Liver (tissue), 9 donors: Measurements from ENCODE around the gene LRRC46. TPM values are rescaled to one million over a fixed set of nuclear protein-coding genes. Genes with fewer than 3 reads are reported as not detected.

Experiments used
- DNase-seq: peaks from one replicate; pipeline ENCODE4 v3.0.0-alpha.2; 2017; ENCODE audit warnings: low spot score
- H3K27ac ChIP-seq, 2 donors: one replicate each; pipeline ENCODE4 v1.7.0; 2013; ENCODE audit warnings: inconsistent platforms in 2 of 2, low read length in 2 of 2, control low read depth in 1 of 2, low read depth in 1 of 2, mild to moderate bottlenecking in 1 of 2
- H3K27me3 ChIP-seq, 4 donors: one replicate each; pipeline versions ENCODE4 v1.6.1 to v1.7.0; 2013; ENCODE audit warnings: low read length in 3 of 4, inconsistent platforms in 1 of 4, mild to moderate bottlenecking in 1 of 4, moderate library complexity in 1 of 4; ENCODE audit not compliant: control insufficient read depth in 4 of 4, insufficient read depth in 4 of 4
- H3K36me3 ChIP-seq, 4 donors: one replicate each; pipeline versions ENCODE4 v1.6.1 to v1.7.0; 2013; ENCODE audit warnings: low read length in 3 of 4, mild to moderate bottlenecking in 3 of 4, low read depth in 1 of 4, moderate library complexity in 1 of 4; ENCODE audit not compliant: control insufficient read depth in 4 of 4, insufficient read depth in 3 of 4
- H3K4me1 ChIP-seq, 4 donors: one replicate each; pipeline versions ENCODE4 v1.6.1 to v1.7.0; 2013; ENCODE audit warnings: low read length in 3 of 4, mild to moderate bottlenecking in 3 of 4, moderate library complexity in 1 of 4; ENCODE audit not compliant: control insufficient read depth in 4 of 4, insufficient read depth in 4 of 4
- H3K4me3 ChIP-seq, 3 donors: one replicate each; pipeline versions ENCODE4 v1.6.1 to v1.7.0; 2013; ENCODE audit warnings: low read length in 3 of 3, control low read depth in 1 of 3, low read depth in 1 of 3, mild to moderate bottlenecking in 1 of 3
- H3K9ac ChIP-seq, 2 donors: one replicate each; pipeline ENCODE4 v1.7.0; 2013; ENCODE audit warnings: low read length in 2 of 2, mild to moderate bottlenecking in 2 of 2, moderate library complexity in 2 of 2, control low read depth in 1 of 2, low read depth in 1 of 2
- H3K9me3 ChIP-seq, 4 donors: one replicate each; pipeline versions ENCODE4 v1.6.1 to v1.7.0; 2013; ENCODE audit warnings: low read length in 3 of 4; ENCODE audit not compliant: control insufficient read depth in 4 of 4
- ATF3 ChIP-seq: IDR thresholded peaks from 2 replicates; pipeline ENCODE4 v1.6.1; 2016; ENCODE audit warnings: antibody characterized with exemption
- CTCF ChIP-seq: fragments of 150-350 bp; IDR thresholded peaks from 2 replicates; pipeline ENCODE4 v1.5.1; 2017; ENCODE audit warnings: improper control_type of control experiment, low read depth, low read length; ENCODE audit not compliant: missing input control
- EGR1 ChIP-seq, 2 donors: IDR thresholded peaks; 2 replicates each; pipeline ENCODE4 v1.6.1; 2016 to 2018; ENCODE audit warnings: antibody characterized with exemption in 2 of 2, low read depth in 2 of 2
- FOXA1 ChIP-seq: IDR thresholded peaks from 2 replicates; pipeline ENCODE4 v1.6.1; 2016; ENCODE audit warnings: antibody characterized with exemption
- FOXA2 ChIP-seq: IDR thresholded peaks from 2 replicates; pipeline ENCODE4 v1.6.1; 2016; ENCODE audit warnings: antibody characterized with exemption
- GABPA ChIP-seq, 2 donors: IDR thresholded peaks in 1 of 2; conservative IDR thresholded peaks in 1 of 2; 2 replicates each; pipeline ENCODE4 v1.6.1; 2016; ENCODE audit warnings: antibody characterized with exemption in 2 of 2, mild to moderate bottlenecking in 1 of 2, moderate library complexity in 1 of 2
- HNF4A ChIP-seq, 2 donors: conservative IDR thresholded peaks; 2 replicates each; pipeline ENCODE4 v1.6.1; 2016; ENCODE audit warnings: antibody characterized with exemption in 2 of 2, mild to moderate bottlenecking in 2 of 2
- HNF4G ChIP-seq: IDR thresholded peaks from 2 replicates; pipeline ENCODE4 v1.6.1; 2016; ENCODE audit warnings: antibody characterized with exemption
- JUND ChIP-seq, 2 donors: IDR thresholded peaks; 2 replicates each; pipeline ENCODE4 v1.6.1; 2016; ENCODE audit warnings: antibody characterized with exemption in 2 of 2
- MAX ChIP-seq: IDR thresholded peaks from 2 replicates; pipeline ENCODE4 v1.6.1; 2016; ENCODE audit warnings: antibody characterized with exemption
- NR2F2 ChIP-seq: IDR thresholded peaks from 2 replicates; pipeline ENCODE4 v1.6.1; 2016; ENCODE audit warnings: antibody characterized with exemption
- RAD21 ChIP-seq, 2 donors: IDR thresholded peaks; 2 replicates each; pipeline ENCODE4 v1.6.1; 2016; ENCODE audit warnings: antibody characterized with exemption in 2 of 2, mild to moderate bottlenecking in 2 of 2
- RXRA ChIP-seq, 2 donors: IDR thresholded peaks; 2 replicates each; pipeline ENCODE4 v1.6.1; 2017 to 2018; ENCODE audit warnings: antibody characterized with exemption in 2 of 2, mild to moderate bottlenecking in 1 of 2
- SP1 ChIP-seq: IDR thresholded peaks from 2 replicates; pipeline ENCODE4 v1.6.1; 2018; ENCODE audit warnings: antibody characterized with exemption, mild to moderate bottlenecking
- TAF1 ChIP-seq: conservative IDR thresholded peaks from 2 replicates; pipeline ENCODE4 v1.6.1; 2016; ENCODE audit warnings: antibody characterized with exemption, mild to moderate bottlenecking
- YY1 ChIP-seq: IDR thresholded peaks from 2 replicates; pipeline ENCODE4 v1.6.1; 2016; ENCODE audit warnings: antibody characterized with exemption, mild to moderate bottlenecking
- ZBTB33 ChIP-seq: IDR thresholded peaks from 2 replicates; pipeline ENCODE4 v1.6.1; 2016; ENCODE audit warnings: antibody characterized with exemption
- WGBS: extraction: QIAGEN DNeasy Blood & Tissue Kit; methylation state at CpG from one replicate; pipeline ENCODE4 v1.1.7; 2013; 5-methylcytosine and 5-hydroxymethylcytosine counted together
- polyA plus RNA-seq, 2 donors: library from polyadenylated mRNA; stranded (reverse) in 1 of 2; unstranded in 1 of 2; fragments of 200-250 nt in 1 of 2; fragments of >200 nt in 1 of 2; fragmentation: Nextera tagmentation in 1 of 2; extraction: Ambion mirVana in 1 of 2; gene quantifications; one replicate each; pipeline versions ENCODE4 v1.2.1 to v1.2.3, GENCODE V29; 2013 to 2015
- total RNA-seq, 2 donors: library from RNA; depleted of rRNA; stranded (reverse); fragments of >200 nt; gene quantifications; one replicate each; pipeline ENCODE4 v1.2.3, GENCODE V29; 2014
- donor health status: healthy.
- donor health status: healthy.
- donor health status: healthy.
- donor health status: healthy.
- donor health status: healthy.

Gene LRRC46
- total and polyA plus RNA-seq, 4 donors = under 0.01 to 0.43 (median 0.32) TPM

- no peak overlapping the region for H3K4me3 ChIP-seq
- H3K4me1 ChIP-seq = no peaks in the 10 kb centered on the region
- no peak overlapping the region for H3K27ac ChIP-seq
- H3K36me3 ChIP-seq = peaks cover 0 to under 1% (median 0%) of the 10 kb centered on the region in 4 donors
- H3K9me3 ChIP-seq = no peaks in the 10 kb centered on the region
- no peak for TF ChIP-seq YY1
- TF ChIP-seq FOXA2 = no peak
- no peak for TF ChIP-seq CTCF
- no peak for TF ChIP-seq FOXA1
- no peak for TF ChIP-seq RXRA (IDR thresholded peaks at IDR 0.05)
- TF ChIP-seq TAF1 = no peak
- no peak for TF ChIP-seq NR2F2
- no peak for TF ChIP-seq JUND (IDR thresholded peaks at IDR 0.05)
- TF ChIP-seq SP1 = no peak
- TF ChIP-seq RAD21 (IDR thresholded peaks at IDR 0.05) = no peak
- no peak for TF ChIP-seq HNF4G
- no peak for TF ChIP-seq GABPA (IDR thresholded peaks at IDR 0.05 in 1 of 2, conservative IDR thresholded peaks at IDR 0.05 in 1 of 2)
- no peak for DNase-seq
- 55% methylated on average over 6 of the region's 6 CpGs for WGBS
- H3K9ac ChIP-seq = no peak overlapping the region
- no peaks in the 10 kb centered on the region for H3K27me3 ChIP-seq
Observed at GRCh38 chr17:47801906-47802305, 29.6 kb upstream of the LRRC46 start.

GRCh38 chr17:47802341-47803022 is 29.0 kb upstream of the LRRC46 start:
- H3K27ac ChIP-seq = no peak overlapping the region
- H3K4me1 ChIP-seq = no peaks in the 10 kb centered on the region
- no peak overlapping the region for H3K4me3 ChIP-seq
- H3K36me3 ChIP-seq = peaks cover 0 to 3% (median 0%) of the 10 kb centered on the region in 4 donors
- 35% methylated on average over 9 of the region's 9 CpGs for WGBS
- H3K9ac ChIP-seq = no peak overlapping the region
- TF ChIP-seq CTCF (peak; percentile 51), RAD21 (IDR thresholded peaks at IDR 0.05) (peak; percentile 68 to 75), ZBTB33 (no peak), MAX (no peak), ATF3 (no peak), HNF4A (conservative IDR thresholded peaks at IDR 0.05) (no peak), EGR1 (IDR thresholded peaks at IDR 0.05; ENCODE audit: low read depth in 2 of 2) (no peak)
- H3K9me3 ChIP-seq = no peaks in the 10 kb centered on the region
- H3K27me3 ChIP-seq = no peaks in the 10 kb centered on the region
- DNase-seq = no peak
